Measurements from ENCODE around the gene CALML5.

CALML5 gene

GRCh38 chr10:5533098-5533731 is 33.8 kb upstream of the CALML5 start:
- DNase-seq (ENCODE audit: low spot score), result no peak
- TF ChIP-seq, protein P1, sequence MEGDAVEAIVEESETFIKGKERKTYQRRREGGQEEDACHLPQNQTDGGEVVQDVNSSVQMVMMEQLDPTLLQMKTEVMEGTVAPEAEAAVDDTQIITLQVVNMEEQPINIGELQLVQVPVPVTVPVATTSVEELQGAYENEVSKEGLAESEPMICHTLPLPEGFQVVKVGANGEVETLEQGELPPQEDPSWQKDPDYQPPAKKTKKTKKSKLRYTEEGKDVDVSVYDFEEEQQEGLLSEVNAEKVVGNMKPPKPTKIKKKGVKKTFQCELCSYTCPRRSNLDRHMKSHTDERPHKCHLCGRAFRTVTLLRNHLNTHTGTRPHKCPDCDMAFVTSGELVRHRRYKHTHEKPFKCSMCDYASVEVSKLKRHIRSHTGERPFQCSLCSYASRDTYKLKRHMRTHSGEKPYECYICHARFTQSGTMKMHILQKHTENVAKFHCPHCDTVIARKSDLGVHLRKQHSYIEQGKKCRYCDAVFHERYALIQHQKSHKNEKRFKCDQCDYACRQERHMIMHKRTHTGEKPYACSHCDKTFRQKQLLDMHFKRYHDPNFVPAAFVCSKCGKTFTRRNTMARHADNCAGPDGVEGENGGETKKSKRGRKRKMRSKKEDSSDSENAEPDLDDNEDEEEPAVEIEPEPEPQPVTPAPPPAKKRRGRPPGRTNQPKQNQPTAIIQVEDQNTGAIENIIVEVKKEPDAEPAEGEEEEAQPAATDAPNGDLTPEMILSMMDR (IDR thresholded peaks at IDR 0.05; ENCODE audit: extremely low read depth, insufficient read depth, missing control alignments), result no peak
- in situ Hi-C loops (cut with MboI; ENCODE audit: low pct_unique_long_range_greater_than_20kb, low sequenced_read_pairs, unreplicated experiment), result no loop called here

DNA sequence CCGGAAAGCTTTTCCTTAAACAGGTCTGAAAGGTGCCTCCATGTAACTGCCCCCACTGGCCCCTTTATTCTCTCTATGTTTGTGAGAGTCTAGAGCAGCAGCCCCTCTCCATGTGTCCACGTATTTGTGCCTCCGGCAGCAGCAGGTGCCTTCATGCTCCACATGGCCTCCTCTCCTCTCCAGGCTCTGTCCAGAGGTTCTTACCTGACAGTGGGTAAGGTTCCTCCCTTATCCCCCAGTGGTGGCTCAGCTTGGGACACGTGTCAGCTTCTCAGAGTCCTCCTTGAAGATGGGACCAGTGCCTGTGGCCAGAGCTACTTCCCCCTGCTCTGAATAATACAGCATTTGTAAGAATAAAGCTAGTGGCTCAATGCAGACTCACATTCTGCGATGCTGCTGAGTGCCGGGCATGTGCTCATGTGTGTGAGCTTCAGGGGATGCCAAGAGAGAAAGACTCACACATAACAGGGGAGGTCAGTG is 33.3 kb upstream of the CALML5 start:
- no peak for DNase-seq (ENCODE audit: low spot score)
- TF ChIP-seq, protein P1 (IDR thresholded peaks at IDR 0.05; ENCODE audit: extremely low read depth, insufficient read depth, missing control alignments), result no peak
- in situ Hi-C loops (cut with MboI; ENCODE audit: low pct_unique_long_range_greater_than_20kb, low sequenced_read_pairs, unreplicated experiment), result no loop called here

DNA sequence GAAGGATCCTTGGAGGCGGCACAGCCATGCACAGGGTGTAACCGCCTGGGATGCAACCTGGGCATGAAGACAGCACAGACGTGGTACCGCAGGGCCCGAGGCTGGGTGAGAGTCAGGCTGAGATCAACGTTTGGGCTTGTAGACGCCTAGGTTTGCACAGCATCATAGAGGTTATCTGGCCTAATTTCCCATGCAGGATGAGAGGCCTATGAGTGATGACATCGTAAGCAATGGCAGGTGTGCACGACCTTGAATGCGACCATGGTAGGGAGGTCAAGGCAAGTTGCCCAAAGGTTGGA is 32.9 kb upstream of the CALML5 start:
- in situ Hi-C loops (cut with MboI; ENCODE audit: low pct_unique_long_range_greater_than_20kb, low sequenced_read_pairs, unreplicated experiment), result no loop called here
- DNase-seq (ENCODE audit: low spot score), result no peak

DNA sequence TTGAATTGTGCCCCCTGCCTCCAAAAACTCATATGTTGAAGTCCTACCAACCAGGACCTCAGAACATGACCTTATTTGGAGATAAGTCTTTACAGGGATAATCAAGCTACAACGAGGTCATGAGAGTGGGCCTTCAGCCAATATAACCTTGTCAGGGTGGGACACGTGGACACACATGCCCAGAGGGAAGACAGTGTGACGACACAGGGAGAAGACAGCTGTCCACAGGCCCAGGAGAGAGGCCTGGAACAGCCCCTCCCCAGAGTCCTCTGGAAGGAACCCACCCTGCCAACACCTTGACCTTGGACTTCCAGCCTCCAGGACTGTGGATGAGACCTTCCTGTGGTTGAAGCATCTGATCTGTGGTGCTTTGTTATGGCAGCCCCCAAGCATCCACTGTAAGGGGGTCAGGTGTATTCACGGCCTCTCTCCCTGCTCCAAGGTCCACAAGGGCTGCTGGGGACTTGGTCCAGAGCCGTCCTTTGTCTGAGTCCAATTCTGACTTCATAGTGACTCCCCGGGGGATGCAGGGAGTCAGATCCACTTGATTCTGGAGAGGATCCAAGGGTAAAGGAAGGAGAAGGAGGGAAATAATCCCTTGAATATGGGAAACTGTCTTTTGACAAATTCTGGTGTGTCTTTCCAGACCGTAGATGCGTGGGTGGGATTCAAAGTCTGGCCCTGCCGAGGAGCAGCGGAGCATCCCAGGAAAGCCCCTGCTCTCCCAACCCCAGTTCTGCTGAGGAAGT is 32.4 kb upstream of the CALML5 start:
- TF ChIP-seq, protein P1 (IDR thresholded peaks at IDR 0.05; ENCODE audit: extremely low read depth, insufficient read depth, missing control alignments), result no peak
- in situ Hi-C loops (cut with MboI; ENCODE audit: low pct_unique_long_range_greater_than_20kb, low sequenced_read_pairs, unreplicated experiment), result no loop called here
- no peak for DNase-seq (ENCODE audit: low spot score)

More for the DNA sequence above, 32.9 kb upstream of the CALML5 start:
- TF ChIP-seq, protein P1 (IDR thresholded peaks at IDR 0.05; ENCODE audit: extremely low read depth, insufficient read depth, missing control alignments), result no peak

- in situ Hi-C loops (cut with MboI; ENCODE audit: low pct_unique_long_range_greater_than_20kb, low sequenced_read_pairs, unreplicated experiment), result no loop called here
- TF ChIP-seq, protein P1 (IDR thresholded peaks at IDR 0.05; ENCODE audit: extremely low read depth, insufficient read depth, missing control alignments), result no peak
- no peak for DNase-seq (ENCODE audit: low spot score)
Observed at GRCh38 chr10:5530846-5531557, 31.6 kb upstream of the CALML5 start.

DNA sequence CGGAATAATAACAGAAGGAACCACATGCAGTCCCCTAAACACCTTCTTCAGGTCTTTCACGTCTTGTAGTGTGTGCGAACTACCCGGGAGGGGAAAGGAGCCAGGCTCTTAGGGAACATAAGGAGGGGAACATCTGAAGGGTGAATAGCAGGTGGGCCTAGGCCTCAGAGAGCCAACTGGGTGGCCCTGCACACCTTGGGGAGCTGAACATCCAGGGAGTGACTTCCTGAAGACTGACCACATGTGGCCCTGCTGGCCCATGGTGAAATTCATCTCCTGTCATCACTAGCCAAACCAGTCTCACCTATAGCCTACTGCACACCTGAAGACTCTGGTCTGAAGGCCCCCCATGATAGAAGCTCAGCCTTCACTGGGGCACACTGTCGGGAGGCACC is 31.0 kb upstream of the CALML5 start:
- in situ Hi-C loops (cut with MboI; ENCODE audit: low pct_unique_long_range_greater_than_20kb, low sequenced_read_pairs, unreplicated experiment), result no loop called here
- TF ChIP-seq, protein P1 (IDR thresholded peaks at IDR 0.05; ENCODE audit: extremely low read depth, insufficient read depth, missing control alignments), result no peak
- DNase-seq (ENCODE audit: low spot score), result no peak

Measured in GM13977 (cell line).